ENCODE measurements around the gene PRRX2.

DNA sequence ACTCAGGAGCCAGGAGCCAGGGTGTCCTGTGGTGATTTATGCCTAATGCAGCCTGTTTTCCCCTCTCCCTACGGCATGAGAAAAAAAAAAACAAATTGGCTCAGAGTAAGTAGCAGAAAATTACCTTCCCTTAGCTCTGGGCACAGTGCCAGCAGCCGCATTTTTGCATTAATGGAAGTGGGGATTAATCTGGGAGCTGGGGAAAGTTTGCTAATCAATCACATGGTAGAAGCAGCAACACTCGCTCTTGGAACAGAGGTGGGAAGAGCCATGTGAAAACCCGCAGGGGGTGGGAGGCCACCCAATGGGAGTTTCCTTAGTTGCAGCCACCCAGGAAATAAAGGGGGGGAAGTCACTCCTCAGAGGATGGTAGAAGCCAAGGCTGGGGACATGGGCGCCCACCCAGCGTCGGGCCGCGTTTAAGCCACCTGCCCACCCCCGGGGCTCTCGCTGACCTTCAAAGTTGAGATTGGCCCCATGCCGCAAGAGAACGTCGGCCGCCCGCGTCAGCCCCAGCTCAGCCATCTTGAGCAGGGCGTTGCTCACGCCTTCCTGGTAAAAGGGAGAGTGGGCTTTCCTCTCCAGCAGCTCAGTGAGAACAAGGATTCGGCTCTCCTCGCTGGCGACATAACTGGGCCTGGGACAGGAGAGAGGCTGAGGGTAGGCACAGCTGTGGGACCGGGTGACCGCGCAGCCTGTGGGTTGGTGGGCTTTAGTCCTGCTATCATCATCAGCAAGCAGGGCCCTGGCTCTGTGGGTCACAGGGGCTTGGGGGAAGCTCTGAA, 25.2 kb upstream of the PRRX2 start:
- TF ChIP-seq POLR2A (IDR thresholded peaks at IDR 0.05; ENCODE audit: low read depth, low read length) (no peak), RFX5 (IDR thresholded peaks at IDR 0.05; ENCODE audit: low read depth, low read length) (no peak), SMC3 (IDR thresholded peaks at IDR 0.05; ENCODE audit: low read depth, low read length) (no peak), BHLHE40 (IDR thresholded peaks at IDR 0.05; ENCODE audit: low read depth, low read length) (no peak), MXI1 (IDR thresholded peaks at IDR 0.05; ENCODE audit: borderline replicate concordance, low read depth, low read length) (no peak), RAD21 (IDR thresholded peaks at IDR 0.05; ENCODE audit: low read length) (no peak), CHD1 (IDR thresholded peaks at IDR 0.05; ENCODE audit: low read depth, low read length) (no peak), RCOR1 (IDR thresholded peaks at IDR 0.05; ENCODE audit: insufficient replicate concordance, low read length) (no peak)
- TF ChIP-seq, protein P1, sequence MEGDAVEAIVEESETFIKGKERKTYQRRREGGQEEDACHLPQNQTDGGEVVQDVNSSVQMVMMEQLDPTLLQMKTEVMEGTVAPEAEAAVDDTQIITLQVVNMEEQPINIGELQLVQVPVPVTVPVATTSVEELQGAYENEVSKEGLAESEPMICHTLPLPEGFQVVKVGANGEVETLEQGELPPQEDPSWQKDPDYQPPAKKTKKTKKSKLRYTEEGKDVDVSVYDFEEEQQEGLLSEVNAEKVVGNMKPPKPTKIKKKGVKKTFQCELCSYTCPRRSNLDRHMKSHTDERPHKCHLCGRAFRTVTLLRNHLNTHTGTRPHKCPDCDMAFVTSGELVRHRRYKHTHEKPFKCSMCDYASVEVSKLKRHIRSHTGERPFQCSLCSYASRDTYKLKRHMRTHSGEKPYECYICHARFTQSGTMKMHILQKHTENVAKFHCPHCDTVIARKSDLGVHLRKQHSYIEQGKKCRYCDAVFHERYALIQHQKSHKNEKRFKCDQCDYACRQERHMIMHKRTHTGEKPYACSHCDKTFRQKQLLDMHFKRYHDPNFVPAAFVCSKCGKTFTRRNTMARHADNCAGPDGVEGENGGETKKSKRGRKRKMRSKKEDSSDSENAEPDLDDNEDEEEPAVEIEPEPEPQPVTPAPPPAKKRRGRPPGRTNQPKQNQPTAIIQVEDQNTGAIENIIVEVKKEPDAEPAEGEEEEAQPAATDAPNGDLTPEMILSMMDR (conservative IDR thresholded peaks at IDR 0.05; ENCODE audit: low read depth, low read length) = no peak
- TF ChIP-seq, protein P2, sequence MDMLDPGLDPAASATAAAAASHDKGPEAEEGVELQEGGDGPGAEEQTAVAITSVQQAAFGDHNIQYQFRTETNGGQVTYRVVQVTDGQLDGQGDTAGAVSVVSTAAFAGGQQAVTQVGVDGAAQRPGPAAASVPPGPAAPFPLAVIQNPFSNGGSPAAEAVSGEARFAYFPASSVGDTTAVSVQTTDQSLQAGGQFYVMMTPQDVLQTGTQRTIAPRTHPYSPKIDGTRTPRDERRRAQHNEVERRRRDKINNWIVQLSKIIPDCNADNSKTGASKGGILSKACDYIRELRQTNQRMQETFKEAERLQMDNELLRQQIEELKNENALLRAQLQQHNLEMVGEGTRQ (IDR thresholded peaks at IDR 0.05; ENCODE audit: low read depth, low read length) = no peak

Measured in IMR-90 (cell line).